Common myeloid progenitor, CD34-positive (primary cell): ENCODE measurements around the gene PRKAG2.
"Not testable (repeated sequence)": the region's sequence is repeated elsewhere in the genome, so short reads cannot be mapped to it uniquely, and the experiment has no call there.

Source experiments
- CTCF ChIA-PET: fragments of 350-600 bp; sonication (Branson Sonifier 250); formaldehyde crosslinking; loops from one replicate; lab custom pipeline; 2021; ENCODE audit warnings: antibody characterized with exemption; lab: Charles Lee
- POLR2A ChIA-PET: fragments of 350-600 bp; sonication (Branson Sonifier 250); formaldehyde crosslinking; loops from one replicate; lab custom pipeline; 2021; ENCODE audit warnings: antibody characterized with exemption; lab: Charles Lee
- DNase-seq, 3 donors: peaks; one replicate each; pipeline versions ENCODE4 v3.0.0 to v3.0.0-alpha.2; 2013
- H3K27ac ChIP-seq, 2 experiments: 1 replicate in 1 of 2; 2 replicates in 1 of 2; pipeline ENCODE4 v1.7.0; 2013; ENCODE audit warnings: inconsistent platforms in 2 of 2, low read length in 2 of 2, mild to moderate bottlenecking in 2 of 2, low read depth in 1 of 2, moderate library complexity in 1 of 2; ENCODE audit not compliant: severe bottlenecking in 2 of 2, insufficient read depth in 1 of 2, poor library complexity in 1 of 2
- H3K27me3 ChIP-seq, 5 experiments: replicated peaks in 2 of 5; 1 replicate in 3 of 5; 2 replicates in 2 of 5; pipeline versions ENCODE4 v1.6.1 to v1.7.0; 2013; ENCODE audit warnings: low read length in 4 of 5, mild to moderate bottlenecking in 2 of 5, moderate library complexity in 2 of 5, inconsistent platforms in 1 of 5; ENCODE audit not compliant: insufficient read depth in 5 of 5, control insufficient read depth in 4 of 5
- H3K36me3 ChIP-seq, 4 experiments: 1 replicate in 2 of 4; 2 replicates in 2 of 4; pipeline versions ENCODE4 v1.6.1 to v1.7.0; 2013; ENCODE audit warnings: low read length in 3 of 4, control low read depth in 1 of 4, mild to moderate bottlenecking in 1 of 4; ENCODE audit not compliant: control insufficient read depth in 4 of 4, insufficient read depth in 4 of 4
- H3K4me1 ChIP-seq, 4 experiments: 1 replicate in 3 of 4; 2 replicates in 1 of 4; pipeline versions ENCODE4 v1.6.1 to v1.7.1; 2013; ENCODE audit warnings: low read length in 3 of 4, mild to moderate bottlenecking in 3 of 4, control low read depth in 1 of 4, inconsistent platforms in 1 of 4, moderate library complexity in 1 of 4; ENCODE audit not compliant: control insufficient read depth in 4 of 4, insufficient read depth in 4 of 4; ENCODE audit errors: control extremely low read depth in 1 of 4
- H3K4me3 ChIP-seq, 7 experiments: 1 replicate in 4 of 7; 2 replicates in 3 of 7; pipeline versions ENCODE4 v1.5.1 to v1.7.0; 2013; ENCODE audit warnings: mild to moderate bottlenecking in 7 of 7, low read length in 6 of 7, moderate library complexity in 6 of 7, inconsistent platforms in 2 of 7, low read depth in 2 of 7, control low read depth in 1 of 7; ENCODE audit not compliant: insufficient read depth in 4 of 7, control insufficient read depth in 1 of 7; ENCODE audit errors: extremely low read depth in 1 of 7
- H3K9me3 ChIP-seq, 5 experiments: 1 replicate in 4 of 5; 2 replicates in 1 of 5; pipeline versions ENCODE4 v1.6.1 to v1.7.1; 2013; ENCODE audit warnings: low read length in 4 of 5, mild to moderate bottlenecking in 2 of 5, inconsistent platforms in 1 of 5, low read depth in 1 of 5, moderate library complexity in 1 of 5; ENCODE audit not compliant: control insufficient read depth in 4 of 5, insufficient read depth in 2 of 5; ENCODE audit errors: control extremely low read depth in 1 of 5
- WGBS: methylation state at CpG from one replicate; pipeline ENCODE4 v1.1.5; 2013; ENCODE audit not compliant: insufficient coverage; 5-methylcytosine and 5-hydroxymethylcytosine counted together

PRKAG2 gene

DNA sequence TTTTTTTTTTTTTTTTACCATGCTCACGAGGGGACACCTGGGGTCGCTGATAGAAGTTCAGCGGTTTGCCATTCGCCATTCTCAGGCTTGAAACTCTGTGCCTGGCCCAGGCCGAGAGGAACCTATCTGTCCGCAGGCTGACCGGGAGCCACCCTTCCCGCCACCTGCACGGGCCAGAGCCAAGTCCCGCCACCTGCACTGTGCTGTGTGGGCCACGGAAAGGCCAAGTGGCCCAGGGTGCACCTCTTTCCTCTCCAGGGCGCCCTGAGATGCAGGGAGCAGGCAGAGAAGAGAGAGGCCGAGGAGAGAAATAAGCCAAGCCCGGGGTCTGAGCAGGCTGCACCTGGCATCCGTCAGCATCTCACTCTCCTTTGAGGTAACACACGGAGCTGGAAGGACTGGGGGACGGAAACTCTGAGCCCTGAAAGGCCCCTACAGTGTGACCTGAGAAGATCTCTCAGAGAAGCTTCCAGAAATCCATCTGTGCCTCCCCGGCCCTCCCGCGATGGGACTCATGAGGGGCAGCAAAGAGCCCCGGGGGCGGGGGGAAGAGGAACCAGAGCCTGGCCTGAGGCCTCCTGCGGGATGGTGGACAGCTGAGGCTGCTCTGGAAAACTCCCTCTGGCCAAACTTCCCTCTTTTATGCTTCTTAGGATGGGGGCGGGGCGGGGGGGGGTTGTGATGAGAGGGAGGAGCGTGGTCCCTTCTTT is 46.6 kb downstream of the PRKAG2 start:
- 98% methylated on average over 17 of the region's 26 CpGs for WGBS

GRCh38 chr7:151829707-151830106 is 47.2 kb downstream of the PRKAG2 start:
- Histone ChIP-seq H3K9me3 (no peaks in the 10 kb centered on the region), H3K27ac (no peak overlapping the region), H3K36me3 (peaks cover 0 to 2% (median 1%) of the 10 kb centered on the region in 4 experiments), H3K27me3 (no peaks in the 10 kb centered on the region), H3K4me3 (no peak overlapping the region), H3K4me1 (peaks cover 0 to 3% (median 0%) of the 10 kb centered on the region in 4 experiments)
- no peak for DNase-seq
- CTCF ChIA-PET, result interaction anchor here (0.8 kb wide), 1 partner anchor 71 kb away, joined by 3 read pairs; no protein-coding TSS in a partner anchor
- POLR2A ChIA-PET, result no interaction called here
- 100% methylated on average over 9 of the region's 13 CpGs for WGBS

More for the DNA sequence above, 46.6 kb downstream of the PRKAG2 start:
- Histone ChIP-seq H3K4me1 (peaks cover 0 to 3% (median 0%) of the 10 kb centered on the region in 4 experiments), H3K9me3 (no peaks in the 10 kb centered on the region), H3K27ac (no peak overlapping the region), H3K27me3 (no peaks in the 10 kb centered on the region), H3K36me3 (peaks cover 0 to 2% (median 1%) of the 10 kb centered on the region in 4 experiments), H3K4me3 (no peak overlapping the region)
- no peak for DNase-seq
- POLR2A ChIA-PET, result no interaction called here
- CTCF ChIA-PET, result no interaction called here

- H3K27ac ChIP-seq, result no peak overlapping the region
- H3K36me3 ChIP-seq, result peaks cover 0 to 2% (median 0%) of the 10 kb centered on the region in 4 experiments
- no peaks in the 10 kb centered on the region for H3K9me3 ChIP-seq
- H3K4me1 ChIP-seq, result peaks cover 0 to 3% (median 0%) of the 10 kb centered on the region in 4 experiments
- H3K27me3 ChIP-seq, result no peaks in the 10 kb centered on the region
- ChIA-PET POLR2A (no interaction called here), CTCF (no interaction called here)
- no peak overlapping the region for H3K4me3 ChIP-seq
- no peak for DNase-seq
- no CpG with 5 or more reads among the region's 8 CpGs for WGBS
Observed at GRCh38 chr7:151827620-151828019, 49.3 kb downstream of the PRKAG2 start.

GRCh38 chr7:151826316-151826715 is 50.6 kb downstream of the PRKAG2 start:
- CTCF ChIA-PET, result interaction anchor here (1.1 to 1.2 kb wide), 2 partner anchors 11 to 43 kb away, joined by 3 to 4 read pairs; no protein-coding TSS in a partner anchor
- H3K4me1 ChIP-seq, DNase-seq, H3K27ac ChIP-seq, H3K27me3 ChIP-seq, H3K9me3 ChIP-seq, POLR2A ChIA-PET, H3K36me3 ChIP-seq, H3K4me3 ChIP-seq: not testable (repeated sequence)
- WGBS, result 90% methylated on average over 3 of the region's 6 CpGs

GRCh38 chr7:151825721-151826120 is 51.2 kb downstream of the PRKAG2 start:
- H3K4me1 ChIP-seq, result peaks cover 0 to 3% (median 0%) of the 10 kb centered on the region in 4 experiments
- ChIA-PET POLR2A (no interaction called here), CTCF (interaction anchor here (1.1 to 1.2 kb wide), 2 partner anchors 11 to 42 kb away, joined by 3 to 4 read pairs; no protein-coding TSS in a partner anchor)
- H3K27me3 ChIP-seq, result no peaks in the 10 kb centered on the region
- no peaks in the 10 kb centered on the region for H3K36me3 ChIP-seq
- no peaks in the 10 kb centered on the region for H3K9me3 ChIP-seq
- WGBS, result 92% methylated on average over 5 of the region's 5 CpGs
- H3K4me3 ChIP-seq, result no peak overlapping the region
- DNase-seq, result no peak
- H3K27ac ChIP-seq, result no peak overlapping the region

DNA sequence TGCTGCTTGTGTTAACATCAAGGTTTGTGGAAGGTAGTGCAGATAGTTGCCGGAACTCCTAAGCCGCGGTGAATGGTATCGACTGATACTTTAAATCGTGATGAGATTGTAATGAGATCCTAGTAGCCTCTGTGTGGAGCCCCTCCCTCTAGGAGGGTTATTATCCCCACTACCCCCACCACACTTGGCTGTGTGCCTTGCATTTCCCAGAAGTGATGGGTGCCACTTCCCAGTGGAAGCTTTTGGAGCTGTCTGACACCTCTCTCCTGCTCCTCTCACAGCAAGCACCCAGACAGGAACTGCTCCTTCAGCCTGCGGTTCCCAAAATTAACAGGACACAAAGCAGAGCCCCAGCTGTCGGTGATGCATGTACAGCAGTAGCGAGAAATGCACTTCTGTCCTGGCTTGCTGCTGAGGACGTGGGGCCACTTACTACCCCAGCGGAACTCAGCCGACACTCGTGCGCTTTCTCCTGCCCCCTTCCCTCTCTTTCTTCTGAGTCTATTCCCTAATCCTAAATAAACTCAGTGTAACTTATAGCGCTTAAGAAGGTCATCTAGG is 52.5 kb downstream of the PRKAG2 start:
- no peak for DNase-seq
- WGBS, result 99% methylated on average over 12 of the region's 14 CpGs
- Histone ChIP-seq H3K27me3 (no peaks in the 10 kb centered on the region), H3K36me3 (peaks cover 0 to 2% (median 0%) of the 10 kb centered on the region in 4 experiments), H3K27ac (no peak overlapping the region), H3K4me1 (peaks cover 0 to 3% (median 0%) of the 10 kb centered on the region in 4 experiments), H3K9me3 (no peaks in the 10 kb centered on the region), H3K4me3 (no peak overlapping the region)
- POLR2A ChIA-PET, result no interaction called here
- CTCF ChIA-PET, result interaction anchor here (1.7 kb wide), 1 partner anchor 42 kb away, joined by 5 read pairs; no protein-coding TSS in a partner anchor
